ENCODE results near the gene TMEM95. TPM values are rescaled to one million over a fixed set of nuclear protein-coding genes. Genes with fewer than 3 reads are reported as not detected.

The TMEM95 gene
- total RNA-seq, 3 donors from 2014 or later (not counting 1 experiment from before 2014, with no cell fraction given): not detected

GRCh38 chr17:7329374-7329996 is 25.5 kb upstream of the TMEM95 start:
- TF ChIP-seq CTCF (IDR thresholded peaks at IDR 0.05): no peak
- no peaks in the 10 kb centered on the region for H3K9me3 ChIP-seq (ENCODE audit: control insufficient read depth, insufficient read depth, low read length)
- intact Hi-C loops (cut with micrococcal nuclease): loop anchor here (1.0 to 2.0 kb wide), 3 partner anchors 15 to 49 kb away; partner anchors contain the start of genes EIF5A, GPS2 and SLC2A4
- DNase-seq (peak; percentile 91 to 99), ATAC-seq (peak; percentile 73 to 90 (median 76))
- Mint-ChIP-seq H3K27me3 (ENCODE audit: low read depth in 2 of 2) (no peaks in the 10 kb centered on the region), H3K4me1 (peaks cover 21 to 40% of the 10 kb centered on the region in 2 donors), H3K27ac (peak overlapping the region; percentile 89 to 97), H3K36me3 (no peaks in the 10 kb centered on the region), H3K4me3 (peak overlapping the region; percentile 96), H3K9me3 (no peaks in the 10 kb centered on the region)
- H3K4me3 ChIP-seq (ENCODE audit: low read length): peak overlapping the region; percentile 90
- H3K36me3 ChIP-seq (ENCODE audit: control insufficient read depth, insufficient read depth, low read length): peaks cover 4% of the 10 kb centered on the region
- H3K27me3 ChIP-seq (ENCODE audit: control insufficient read depth, insufficient read depth, low read length): no peaks in the 10 kb centered on the region
- peak overlapping the region; percentile 91 for H3K27ac ChIP-seq (ENCODE audit: low read length)
- H3K4me1 ChIP-seq (ENCODE audit: control insufficient read depth, insufficient read depth, low read length): peaks cover 30% of the 10 kb centered on the region
- whole genome bisulfite sequencing (ENCODE audit: insufficient coverage): under 1% methylated on average over 43 of the region's 43 CpGs

GRCh38 chr17:7329997-7330637 is 24.8 kb upstream of the TMEM95 start:
- ATAC-seq (peak; percentile 65 to 77 (median 70)), DNase-seq (peak; percentile 74 to 86)
- Mint-ChIP-seq H3K4me3 (peak overlapping the region; percentile 96), H3K27me3 (ENCODE audit: low read depth in 2 of 2) (no peaks in the 10 kb centered on the region), H3K9me3 (no peaks in the 10 kb centered on the region), H3K36me3 (no peaks in the 10 kb centered on the region), H3K27ac (peak overlapping the region; percentile 89 to 97), H3K4me1 (peaks cover 22 to 40% of the 10 kb centered on the region in 2 donors)
- Histone ChIP-seq H3K4me1 (ENCODE audit: control insufficient read depth, insufficient read depth, low read length) (peaks cover 36% of the 10 kb centered on the region), H3K4me3 (ENCODE audit: low read length) (peak overlapping the region; percentile 90), H3K27ac (ENCODE audit: low read length) (peak overlapping the region; percentile 91), H3K9me3 (ENCODE audit: control insufficient read depth, insufficient read depth, low read length) (no peaks in the 10 kb centered on the region), H3K27me3 (ENCODE audit: control insufficient read depth, insufficient read depth, low read length) (no peaks in the 10 kb centered on the region), H3K36me3 (ENCODE audit: control insufficient read depth, insufficient read depth, low read length) (no peaks in the 10 kb centered on the region)
- intact Hi-C loops (cut with micrococcal nuclease): loop anchor here (1.0 to 2.0 kb wide), 3 partner anchors 15 to 49 kb away; partner anchors contain the start of genes EIF5A, GPS2 and SLC2A4
- no peak for TF ChIP-seq CTCF (IDR thresholded peaks at IDR 0.05)
- 1% methylated on average over 34 of the region's 34 CpGs for WGBS (ENCODE audit: insufficient coverage)

GRCh38 chr17:7330638-7331015 is 24.3 kb upstream of the TMEM95 start:
- Mint-ChIP-seq H3K4me3 (peak overlapping the region; percentile 96), H3K27me3 (ENCODE audit: low read depth in 2 of 2) (no peaks in the 10 kb centered on the region), H3K27ac (peak overlapping the region; percentile 89 to 97), H3K4me1 (peaks cover 26 to 45% of the 10 kb centered on the region in 2 donors), H3K36me3 (no peaks in the 10 kb centered on the region), H3K9me3 (no peaks in the 10 kb centered on the region)
- peaks cover 41% of the 10 kb centered on the region for H3K4me1 ChIP-seq (ENCODE audit: control insufficient read depth, insufficient read depth, low read length)
- no peaks in the 10 kb centered on the region for H3K9me3 ChIP-seq (ENCODE audit: control insufficient read depth, insufficient read depth, low read length)
- H3K27me3 ChIP-seq (ENCODE audit: control insufficient read depth, insufficient read depth, low read length): no peaks in the 10 kb centered on the region
- intact Hi-C loops (cut with micrococcal nuclease): no loop called here
- H3K36me3 ChIP-seq (ENCODE audit: control insufficient read depth, insufficient read depth, low read length): no peaks in the 10 kb centered on the region
- DNase-seq (no peak), ATAC-seq (no peak)
- H3K27ac ChIP-seq (ENCODE audit: low read length): peak overlapping the region; percentile 56
- TF ChIP-seq CTCF (IDR thresholded peaks at IDR 0.05): no peak
- peak overlapping the region; percentile 90 for H3K4me3 ChIP-seq (ENCODE audit: low read length)
- 68% methylated on average over 13 of the region's 13 CpGs for WGBS (ENCODE audit: insufficient coverage)

Data from natural killer cell (primary cell).